Measurements from ENCODE around the gene FRAT2.

DNA sequence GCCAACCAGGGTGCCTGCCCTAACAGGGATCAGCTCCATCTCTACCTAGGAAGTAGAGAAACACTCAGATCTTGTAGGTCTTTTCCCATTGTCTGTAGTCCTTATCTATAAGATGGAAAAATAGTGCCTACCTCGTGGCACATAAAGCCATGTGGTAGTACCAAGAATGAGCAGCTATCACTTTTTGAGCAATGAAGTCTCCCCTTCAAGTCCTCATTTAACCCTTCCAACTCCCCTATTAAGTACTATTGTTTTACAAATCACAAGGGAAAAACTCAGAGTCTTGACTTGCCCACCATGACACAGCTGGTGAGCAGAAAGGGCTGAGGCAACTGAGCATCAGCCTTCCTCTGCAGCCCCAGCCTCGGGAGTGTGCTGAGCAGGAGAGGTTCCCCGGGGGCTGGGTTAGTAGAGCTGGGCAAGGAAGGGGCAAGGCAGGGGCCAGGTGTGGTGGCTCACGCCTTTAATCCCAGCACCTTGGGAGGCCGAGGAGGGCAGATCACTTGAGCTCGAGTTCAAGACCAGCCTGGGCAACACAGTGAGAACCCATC, 3.3 kb downstream of the FRAT2 start:
- TF ChIP-seq, protein P1, sequence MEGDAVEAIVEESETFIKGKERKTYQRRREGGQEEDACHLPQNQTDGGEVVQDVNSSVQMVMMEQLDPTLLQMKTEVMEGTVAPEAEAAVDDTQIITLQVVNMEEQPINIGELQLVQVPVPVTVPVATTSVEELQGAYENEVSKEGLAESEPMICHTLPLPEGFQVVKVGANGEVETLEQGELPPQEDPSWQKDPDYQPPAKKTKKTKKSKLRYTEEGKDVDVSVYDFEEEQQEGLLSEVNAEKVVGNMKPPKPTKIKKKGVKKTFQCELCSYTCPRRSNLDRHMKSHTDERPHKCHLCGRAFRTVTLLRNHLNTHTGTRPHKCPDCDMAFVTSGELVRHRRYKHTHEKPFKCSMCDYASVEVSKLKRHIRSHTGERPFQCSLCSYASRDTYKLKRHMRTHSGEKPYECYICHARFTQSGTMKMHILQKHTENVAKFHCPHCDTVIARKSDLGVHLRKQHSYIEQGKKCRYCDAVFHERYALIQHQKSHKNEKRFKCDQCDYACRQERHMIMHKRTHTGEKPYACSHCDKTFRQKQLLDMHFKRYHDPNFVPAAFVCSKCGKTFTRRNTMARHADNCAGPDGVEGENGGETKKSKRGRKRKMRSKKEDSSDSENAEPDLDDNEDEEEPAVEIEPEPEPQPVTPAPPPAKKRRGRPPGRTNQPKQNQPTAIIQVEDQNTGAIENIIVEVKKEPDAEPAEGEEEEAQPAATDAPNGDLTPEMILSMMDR (IDR thresholded peaks at IDR 0.05), result no peak
- TF ChIP-seq POLR2A (IDR thresholded peaks at IDR 0.05), result no peak
